ENCODE measurements around the gene AFAP1L1.
"Not testable (repeated sequence)": the region's sequence is repeated elsewhere in the genome, so short reads cannot be mapped to it uniquely, and the experiment has no call there.

The AFAP1L1 gene

GRCh38 chr5:149271195-149271715, 404 bp upstream of the AFAP1L1 start:
- no peak for TF ChIP-seq CTCF (IDR thresholded peaks at IDR 0.05; ENCODE audit: extremely low read depth, missing control alignments)
- no peak for DNase-seq (ENCODE audit: low spot score)

GRCh38 chr5:149272781-149273180, 1.1 kb downstream of the AFAP1L1 start:
- DNase-seq (ENCODE audit: low spot score) = not testable (repeated sequence)

GRCh38 chr5:149273237-149273636, 1.6 kb downstream of the AFAP1L1 start:
- DNase-seq (ENCODE audit: low spot score) = no peak
- TF ChIP-seq CTCF (IDR thresholded peaks at IDR 0.05; ENCODE audit: extremely low read depth, missing control alignments) = no peak

GRCh38 chr5:149273950-149274349, 2.3 kb downstream of the AFAP1L1 start:
- no peak for DNase-seq (ENCODE audit: low spot score)
- no peak for TF ChIP-seq CTCF (IDR thresholded peaks at IDR 0.05; ENCODE audit: extremely low read depth, missing control alignments)

- DNase-seq (ENCODE audit: low spot score) = no peak
- TF ChIP-seq CTCF (IDR thresholded peaks at IDR 0.05; ENCODE audit: extremely low read depth, missing control alignments) = no peak
These were observed 3.3 kb downstream of the AFAP1L1 start for GRCh38 chr5:149274939-149275338.

- DNase-seq (ENCODE audit: low spot score) = no peak
- no peak for TF ChIP-seq CTCF (IDR thresholded peaks at IDR 0.05; ENCODE audit: extremely low read depth, missing control alignments)
These were observed 6.1 kb downstream of the AFAP1L1 start for GRCh38 chr5:149277801-149278200.

GRCh38 chr5:149278451-149279210, 7.0 kb downstream of the AFAP1L1 start:
- no peak for DNase-seq (ENCODE audit: low spot score)
- TF ChIP-seq CTCF (IDR thresholded peaks at IDR 0.05; ENCODE audit: extremely low read depth, missing control alignments) = no peak

GRCh38 chr5:149279661-149280060, 8.0 kb downstream of the AFAP1L1 start:
- DNase-seq (ENCODE audit: low spot score) = no peak
- no peak for TF ChIP-seq CTCF (IDR thresholded peaks at IDR 0.05; ENCODE audit: extremely low read depth, missing control alignments)
